Measurements from ENCODE around the gene LRRC46. TPM values are rescaled to one million over a fixed set of nuclear protein-coding genes. Genes with fewer than 3 reads are reported as not detected.

Gene LRRC46
- total RNA-seq, 1 donor from 2014 or later: 0.30 TPM

DNA sequence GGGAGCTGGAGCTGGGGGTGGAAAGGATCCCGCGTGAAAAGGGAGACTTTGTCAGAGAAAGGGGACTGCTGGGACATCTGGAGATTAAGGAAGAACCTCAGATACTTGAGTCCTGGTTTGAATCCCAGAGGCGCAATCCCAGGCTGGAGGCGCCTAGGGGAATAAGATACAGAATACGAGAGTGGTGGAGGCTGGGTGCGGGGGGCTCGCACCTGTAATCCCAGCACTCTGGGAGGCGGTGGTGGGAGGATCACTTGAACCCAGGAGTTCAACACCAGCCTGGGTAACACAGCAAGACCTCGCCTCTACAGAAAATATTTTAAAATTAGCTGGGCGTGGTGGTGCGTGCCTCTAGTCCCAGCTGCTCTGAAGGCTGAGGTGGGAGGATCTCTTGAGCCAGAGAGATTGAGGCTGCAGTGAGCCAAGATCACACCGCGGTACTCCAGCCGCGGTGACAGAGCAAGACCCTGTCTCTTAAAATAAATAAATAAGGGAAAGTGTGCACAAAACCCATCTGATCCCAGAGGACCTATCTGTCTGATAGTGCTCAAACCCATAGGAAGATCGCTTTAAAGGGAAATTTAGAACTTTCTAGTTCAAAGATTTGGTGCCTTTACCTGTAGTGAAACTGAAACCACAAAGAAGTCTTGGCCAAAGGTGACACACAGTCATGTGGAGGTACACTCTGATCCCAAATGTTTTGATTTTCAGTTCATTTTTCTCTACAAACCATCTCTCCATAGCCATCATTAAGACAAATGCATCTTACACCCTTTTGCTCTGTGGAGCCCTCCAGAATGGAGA, 10.2 kb downstream of the LRRC46 start:
- Histone ChIP-seq H3K9ac (ENCODE audit: low read length) (peak overlapping the region; percentile 83), H2AFZ (ENCODE audit: low read depth, low read length) (peak overlapping the region; percentile 94), H3K27ac (ENCODE audit: low read depth, low read length) (no peak overlapping the region), H3K4me1 (ENCODE audit: insufficient read depth, low read length) (peaks cover 24% of the 10 kb centered on the region), H3K4me3 (ENCODE audit: insufficient read depth, low read depth, low read length) (peak overlapping the region; percentile 79), H3K4me2 (ENCODE audit: low read length) (peak overlapping the region; percentile 94), H3K9me3 (ENCODE audit: insufficient read depth, low read depth, low read length) (no peaks in the 10 kb centered on the region), H3K27me3 (ENCODE audit: insufficient read depth, low read length) (peaks cover 18% of the 10 kb centered on the region), H4K20me1 (ENCODE audit: insufficient read depth, low read length) (no peaks in the 10 kb centered on the region), H3K79me2 (ENCODE audit: insufficient read depth, low read length) (no peaks in the 10 kb centered on the region), H3K36me3 (ENCODE audit: insufficient read depth, low read length) (no peaks in the 10 kb centered on the region)
- TF ChIP-seq CTCF (IDR thresholded peaks at IDR 0.05; ENCODE audit: insufficient read depth, low read depth, low read length) (no peak), EZH2 (IDR thresholded peaks at IDR 0.05; ENCODE audit: insufficient read depth, low read length) (no peak)
- H3K27ac Mint-ChIP-seq (ENCODE audit: unreplicated experiment): peak overlapping the region; percentile 58
- FAIRE-seq (no peak), DNase-seq (ENCODE audit: low read depth) (no peak)
- no peaks in the 10 kb centered on the region for H3K9me3 Mint-ChIP-seq (ENCODE audit: unreplicated experiment)
- peak overlapping the region; percentile 93 for H3K4me3 Mint-ChIP-seq (ENCODE audit: unreplicated experiment)
- peaks cover 27% of the 10 kb centered on the region for H3K4me1 Mint-ChIP-seq (ENCODE audit: low read depth, unreplicated experiment)
- peaks cover 15% of the 10 kb centered on the region for H3K27me3 Mint-ChIP-seq (ENCODE audit: low read depth, unreplicated experiment)
- H3K36me3 Mint-ChIP-seq (ENCODE audit: low read depth, unreplicated experiment): peaks cover 4% of the 10 kb centered on the region

- H3K9ac ChIP-seq (ENCODE audit: low read length): no peak overlapping the region
- no peak for TF ChIP-seq CTCF (IDR thresholded peaks at IDR 0.05; ENCODE audit: insufficient read depth, low read depth, low read length)
- no peak for TF ChIP-seq EZH2 (IDR thresholded peaks at IDR 0.05; ENCODE audit: insufficient read depth, low read length)
- peaks cover 19% of the 10 kb centered on the region for H3K27me3 Mint-ChIP-seq (ENCODE audit: low read depth, unreplicated experiment)
- H3K27me3 ChIP-seq (ENCODE audit: insufficient read depth, low read length): peaks cover 35% of the 10 kb centered on the region
- H2AFZ ChIP-seq (ENCODE audit: low read depth, low read length): no peak overlapping the region
- FAIRE-seq: no peak
- peaks cover 18% of the 10 kb centered on the region for H3K4me1 Mint-ChIP-seq (ENCODE audit: low read depth, unreplicated experiment)
- no peaks in the 10 kb centered on the region for H3K79me2 ChIP-seq (ENCODE audit: insufficient read depth, low read length)
- H3K4me1 ChIP-seq (ENCODE audit: insufficient read depth, low read length): peaks cover 10% of the 10 kb centered on the region
- no peaks in the 10 kb centered on the region for H3K9me3 ChIP-seq (ENCODE audit: insufficient read depth, low read depth, low read length)
- DNase-seq (ENCODE audit: low read depth): no peak
- no peak overlapping the region for H3K27ac ChIP-seq (ENCODE audit: low read depth, low read length)
- peaks cover 2% of the 10 kb centered on the region for H3K36me3 Mint-ChIP-seq (ENCODE audit: low read depth, unreplicated experiment)
- no peaks in the 10 kb centered on the region for H3K9me3 Mint-ChIP-seq (ENCODE audit: unreplicated experiment)
- H3K4me3 ChIP-seq (ENCODE audit: insufficient read depth, low read depth, low read length): no peak overlapping the region
- H3K4me2 ChIP-seq (ENCODE audit: low read length): no peak overlapping the region
- H3K36me3 ChIP-seq (ENCODE audit: insufficient read depth, low read length): no peaks in the 10 kb centered on the region
- H3K4me3 Mint-ChIP-seq (ENCODE audit: unreplicated experiment): no peak overlapping the region
- no peak overlapping the region for H3K27ac Mint-ChIP-seq (ENCODE audit: unreplicated experiment)
- H4K20me1 ChIP-seq (ENCODE audit: insufficient read depth, low read length): no peaks in the 10 kb centered on the region
These were observed 11.9 kb downstream of the LRRC46 start for GRCh38 chr17:47843391-47843730.

- no peak for FAIRE-seq
- Mint-ChIP-seq H3K9me3 (ENCODE audit: unreplicated experiment) (no peaks in the 10 kb centered on the region), H3K36me3 (ENCODE audit: low read depth, unreplicated experiment) (no peaks in the 10 kb centered on the region), H3K4me3 (ENCODE audit: unreplicated experiment) (peak overlapping the region; percentile 54), H3K27me3 (ENCODE audit: low read depth, unreplicated experiment) (peaks cover 28% of the 10 kb centered on the region), H3K27ac (ENCODE audit: unreplicated experiment) (no peak overlapping the region), H3K4me1 (ENCODE audit: low read depth, unreplicated experiment) (peaks cover 18% of the 10 kb centered on the region)
- Histone ChIP-seq H2AFZ (ENCODE audit: low read depth, low read length) (no peak overlapping the region), H3K36me3 (ENCODE audit: insufficient read depth, low read length) (no peaks in the 10 kb centered on the region), H3K4me2 (ENCODE audit: low read length) (no peak overlapping the region), H3K27me3 (ENCODE audit: insufficient read depth, low read length) (peaks cover 43% of the 10 kb centered on the region), H3K9me3 (ENCODE audit: insufficient read depth, low read depth, low read length) (no peaks in the 10 kb centered on the region), H3K27ac (ENCODE audit: low read depth, low read length) (no peak overlapping the region), H3K4me3 (ENCODE audit: insufficient read depth, low read depth, low read length) (no peak overlapping the region), H3K4me1 (ENCODE audit: insufficient read depth, low read length) (peaks cover 10% of the 10 kb centered on the region), H4K20me1 (ENCODE audit: insufficient read depth, low read length) (no peaks in the 10 kb centered on the region), H3K79me2 (ENCODE audit: insufficient read depth, low read length) (no peaks in the 10 kb centered on the region), H3K9ac (ENCODE audit: low read length) (no peak overlapping the region)
- TF ChIP-seq EZH2 (IDR thresholded peaks at IDR 0.05; ENCODE audit: insufficient read depth, low read length) (no peak), CTCF (IDR thresholded peaks at IDR 0.05; ENCODE audit: insufficient read depth, low read depth, low read length) (no peak)
- DNase-seq (ENCODE audit: low read depth): peak; percentile 56
These were observed 12.8 kb downstream of the LRRC46 start for GRCh38 chr17:47844227-47844626.
